GM19372 (cell line): ENCODE data around the gene ANKRD36.
"Not testable (repeated sequence)": the region's sequence is repeated elsewhere in the genome, so short reads cannot be mapped to it uniquely, and the experiment has no call there.

Source experiments
- ATAC-seq: cut with Tn5 transposase; IDR thresholded peaks from one replicate; pipeline ENCODE4 v1.9.1; 2021; ENCODE audit warnings: mild to moderate bottlenecking, low read depth, moderate library complexity; ENCODE audit not compliant: unreplicated experiment

The ANKRD36 gene

DNA sequence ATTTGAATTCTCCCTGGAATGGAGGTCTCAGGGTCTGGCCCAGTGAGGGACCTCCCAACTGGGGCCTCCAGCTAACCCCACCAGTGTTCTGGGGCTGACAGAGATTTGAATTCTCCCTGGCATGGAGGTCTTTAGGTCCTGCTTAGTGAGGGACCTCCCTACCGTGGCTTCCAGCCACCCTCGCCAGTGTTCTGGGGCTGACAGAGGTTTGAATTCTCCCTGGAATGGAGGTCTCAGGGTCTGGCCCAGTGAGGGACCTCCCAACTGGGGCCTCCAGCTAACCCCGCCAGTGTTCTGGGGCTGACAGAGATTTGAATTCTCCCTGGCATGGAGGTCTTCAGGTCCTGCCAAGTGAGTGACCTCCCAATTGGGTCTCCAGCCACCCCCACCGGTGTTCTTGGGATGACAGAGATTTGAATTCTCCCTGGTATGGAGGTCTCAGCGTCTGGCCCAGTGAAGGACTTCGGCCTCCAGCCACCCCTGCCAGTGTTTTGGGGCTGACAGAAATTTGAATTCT, 155.2 kb downstream of the ANKRD36 start:
- ATAC-seq, result not testable (repeated sequence)

DNA sequence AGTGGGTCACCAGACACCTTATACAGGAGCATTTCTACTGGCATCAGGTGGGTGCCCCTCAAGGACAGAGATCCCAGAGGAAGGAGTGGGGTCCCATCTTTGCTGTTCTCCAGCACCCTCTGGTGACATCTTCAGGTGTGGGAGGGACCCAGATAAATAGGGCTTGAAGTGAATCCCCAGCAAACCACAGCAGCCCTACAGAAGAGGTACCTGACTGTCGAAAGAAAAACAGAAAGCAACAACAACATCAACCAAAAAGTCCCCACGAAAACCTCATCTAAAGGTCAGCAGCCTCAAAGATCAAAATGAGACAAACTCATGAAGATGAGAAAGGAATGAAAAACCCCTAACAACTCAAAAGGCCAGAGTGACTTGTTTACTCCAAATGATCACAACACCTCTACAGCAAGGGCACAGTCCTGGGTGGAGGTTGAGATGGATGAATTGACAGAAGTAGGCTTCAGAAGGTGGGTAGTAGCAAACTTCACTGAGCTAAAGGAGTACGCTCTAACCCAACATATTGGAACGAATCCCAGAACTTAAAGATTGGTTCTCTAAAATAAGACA, 163.4 kb downstream of the ANKRD36 start:
- ATAC-seq, result not testable (repeated sequence)

GRCh38 chr2:97285187-97285586, 172.2 kb downstream of the ANKRD36 start:
- ATAC-seq, result not testable (repeated sequence)

DNA sequence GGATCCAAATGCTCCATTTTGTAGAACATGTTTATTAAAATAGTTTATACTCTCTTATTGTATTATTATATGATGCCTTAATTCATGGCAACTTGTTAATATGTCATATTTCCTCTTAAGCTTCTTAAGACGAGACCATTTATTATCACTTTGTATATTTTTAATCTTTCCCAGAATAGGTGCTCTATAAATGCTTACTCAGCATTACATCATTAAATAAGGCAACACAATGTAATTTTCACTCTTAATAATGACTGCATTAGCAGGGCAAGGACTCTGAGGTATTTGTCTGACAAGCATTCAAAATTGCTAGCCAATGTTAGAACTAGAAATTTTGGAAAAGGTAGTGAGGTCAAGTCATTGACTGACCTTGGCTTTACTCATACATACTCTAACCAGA, 180.7 kb downstream of the ANKRD36 start:
- not testable (repeated sequence) for ATAC-seq
